Measurements from ENCODE around the gene HES3. TPM values are rescaled to one million over a fixed set of nuclear protein-coding genes. Genes with fewer than 3 reads are reported as not detected.

Gene HES3
- total and polyA plus RNA-seq, 10 of the 15 experiments (the other 5 are each of a cell fraction or from before 2014, with no cell fraction given): not detected

- no peak for TF ChIP-seq REST (IDR thresholded peaks at IDR 0.05; ENCODE audit: low read depth, low read length)
- no peak for TF ChIP-seq CHD4 (IDR thresholded peaks at IDR 0.05)
- no peak for TF ChIP-seq TCF12 (IDR thresholded peaks at IDR 0.05; ENCODE audit: low read depth, low read length)
- TF ChIP-seq STAT3 (IDR thresholded peaks at IDR 0.05; ENCODE audit: low read depth, low read length): no peak
These were observed 25.3 kb downstream of the HES3 start (continued) for GRCh38 chr1:6269296-6269695.

- TF ChIP-seq JUND (IDR thresholded peaks at IDR 0.05; ENCODE audit: low read depth, low read length) (no peak), HDAC6 (IDR thresholded peaks at IDR 0.05; ENCODE audit: unreplicated experiment) (no peak), NBN (IDR thresholded peaks at IDR 0.05) (no peak), ZNF207 (IDR thresholded peaks at IDR 0.05; ENCODE audit: borderline replicate concordance) (no peak), EP300 (IDR thresholded peaks at IDR 0.05; ENCODE audit: borderline replicate concordance in 1 of 2, control insufficient read depth in 1 of 2, low read depth in 2 of 2, low read length in 2 of 2) (no peak), ZZZ3 (IDR thresholded peaks at IDR 0.05; ENCODE audit: control insufficient read depth, insufficient read length, low read depth) (no peak), CREB1 (IDR thresholded peaks at IDR 0.05; ENCODE audit: low read depth) (no peak)
- ChIA-PET CTCF (no interaction called here), SMC1A (ENCODE audit: uncharacterized antibody, unreplicated experiment) (no interaction called here), RAD21 (ENCODE audit: unreplicated experiment) (no interaction called here), POLR2A (no interaction called here)
- no peaks in the 10 kb centered on the region; the same call in 1 of the 2 replicates for H4K20me1 ChIP-seq (ENCODE audit: control insufficient read depth, insufficient read depth)
- WGBS (ENCODE audit: insufficient coverage, insufficient replicate concordance, low lambda C conversion rate, missing lambda C conversion rate): 88% methylated on average over 22 of the region's 22 CpGs
- H3K4me2 ChIP-seq (ENCODE audit: control insufficient read depth, insufficient read depth): no peak overlapping the region
- no TSS peak for BruUV-seq (replicated peaks)
- H3K79me2 ChIP-seq (ENCODE audit: control insufficient read depth, insufficient read depth, low read length): no peaks in the 10 kb centered on the region
- no peak overlapping the region for H3K4me3 ChIP-seq
- no peaks in the 10 kb centered on the region for H3K9me3 ChIP-seq (replicated peaks; ENCODE audit: control insufficient read depth, insufficient read depth, low read length)
- H3K9ac ChIP-seq (ENCODE audit: control insufficient read depth, insufficient read depth, low read length): no peak overlapping the region
- H3K4me1 ChIP-seq (ENCODE audit: control insufficient read depth, insufficient read depth, low read length): no peaks in the 10 kb centered on the region
- DNase-seq (ENCODE audit: low read depth, low spot score) (no peak), FAIRE-seq (no peak), ATAC-seq (no peak)
- no peaks in the 10 kb centered on the region for H3K27me3 ChIP-seq (replicated peaks in 1 of 2; ENCODE audit: control insufficient read depth in 2 of 2, insufficient read depth in 2 of 2, low read length in 1 of 2)
- in situ Hi-C loops (cut with MboI) (no loop called here), intact Hi-C loops (cut with micrococcal nuclease; ENCODE audit: unreplicated experiment) (no loop called here)
- peaks cover 0 to 7% of the 10 kb centered on the region in 2 experiments; a peak in 2 of 4 replicates for H3K36me3 ChIP-seq (ENCODE audit: control insufficient read depth in 2 of 2, insufficient read depth in 2 of 2, low read length in 1 of 2)
- H3K27ac ChIP-seq (ENCODE audit: control insufficient read depth, insufficient read depth): no peak overlapping the region
- no peak overlapping the region for H2AFZ ChIP-seq (ENCODE audit: control insufficient read depth, low read depth, low read length)
These were observed 25.9 kb downstream of the HES3 start for GRCh38 chr1:6269720-6270400.

Measured in GM12878 (cell line).